ENCODE measurements around the gene BTBD7. TPM values are rescaled to one million over a fixed set of nuclear protein-coding genes. Genes with fewer than 3 reads are reported as not detected.

The BTBD7 gene
- total and polyA plus RNA-seq, 4 donors = 7.8 to 47.7 (median 19.4) TPM

DNA sequence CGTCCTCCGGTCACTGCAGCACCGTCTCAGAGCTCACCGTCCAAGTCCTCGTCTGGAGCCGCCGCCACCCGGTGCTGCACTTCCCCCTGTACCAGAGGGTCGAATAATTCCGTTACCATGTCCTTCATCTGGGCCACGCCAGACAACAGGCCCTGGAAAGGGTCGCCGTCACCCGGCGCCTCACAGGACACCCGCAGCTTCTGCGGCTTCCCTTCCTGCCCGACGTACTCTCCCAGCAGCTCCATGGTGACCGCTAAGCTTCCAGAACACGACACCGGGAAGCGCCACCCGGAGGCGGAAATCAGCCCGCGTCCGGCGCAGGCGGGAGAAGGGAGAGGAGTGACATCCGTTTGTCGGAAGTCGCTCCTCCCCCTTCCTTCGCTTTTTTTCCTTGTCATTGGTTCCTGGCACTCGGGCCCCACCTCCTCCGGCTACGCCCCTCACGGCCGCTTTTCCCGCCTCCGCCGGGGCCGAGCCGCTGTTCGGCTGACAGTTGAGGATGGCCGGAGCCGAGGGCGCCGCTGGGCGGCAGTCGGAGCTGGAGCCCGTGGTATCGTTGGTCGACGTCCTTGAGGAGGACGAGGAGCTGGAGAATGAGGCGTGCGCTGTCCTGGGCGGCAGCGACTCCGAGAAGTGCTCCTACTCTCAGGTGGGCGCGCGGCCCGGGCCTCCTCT, 125.9 kb downstream of the BTBD7 start, which contains the start of the genes GON7 and UBR7:
TSS of gene GON7 (minus strand) at position 273 of the 675 bp plus-strand sequence. CDS start at position 245, 28 bp downstream.
TSS of gene UBR7 (plus strand) at position 464 of the 675 bp plus-strand sequence. CDS start at position 500, 36 bp downstream.
- Histone ChIP-seq H3K4me1 (ENCODE audit: control insufficient read depth in 5 of 5, insufficient read depth in 5 of 5, low read length in 5 of 5) (peaks cover 5 to 24% (median 8%) of the 10 kb centered on the region in 5 donors), H3K36me3 (ENCODE audit: control insufficient read depth in 4 of 4, insufficient read depth in 4 of 4, low read length in 4 of 4) (peaks cover 0 to 4% (median 2%) of the 10 kb centered on the region in 4 donors), H3K4me3 (peak within 1 kb of the TSS; percentile 77), H3K27ac (ENCODE audit: low read depth in 1 of 2, low read length in 1 of 2) (peak within 1 kb of the TSS; percentile 94 to 96), H3K27me3 (ENCODE audit: control insufficient read depth in 3 of 3, insufficient read depth in 3 of 3, low read length in 2 of 3) (no peaks in the 10 kb centered on the region), H3K9me3 (ENCODE audit: control insufficient read depth in 4 of 4, insufficient read depth in 3 of 4, low read length in 3 of 4) (no peaks in the 10 kb centered on the region), H3K9ac (ENCODE audit: insufficient read depth in 1 of 2, low read length in 2 of 2) (peak within 1 kb of the TSS; percentile 41 to 80)
- peak; percentile 97 to 99 (median 98) for DNase-seq
- ATAC-seq (ENCODE audit: insufficient read depth, low FRiP score) = peak; percentile 97
- TF ChIP-seq, protein P1, sequence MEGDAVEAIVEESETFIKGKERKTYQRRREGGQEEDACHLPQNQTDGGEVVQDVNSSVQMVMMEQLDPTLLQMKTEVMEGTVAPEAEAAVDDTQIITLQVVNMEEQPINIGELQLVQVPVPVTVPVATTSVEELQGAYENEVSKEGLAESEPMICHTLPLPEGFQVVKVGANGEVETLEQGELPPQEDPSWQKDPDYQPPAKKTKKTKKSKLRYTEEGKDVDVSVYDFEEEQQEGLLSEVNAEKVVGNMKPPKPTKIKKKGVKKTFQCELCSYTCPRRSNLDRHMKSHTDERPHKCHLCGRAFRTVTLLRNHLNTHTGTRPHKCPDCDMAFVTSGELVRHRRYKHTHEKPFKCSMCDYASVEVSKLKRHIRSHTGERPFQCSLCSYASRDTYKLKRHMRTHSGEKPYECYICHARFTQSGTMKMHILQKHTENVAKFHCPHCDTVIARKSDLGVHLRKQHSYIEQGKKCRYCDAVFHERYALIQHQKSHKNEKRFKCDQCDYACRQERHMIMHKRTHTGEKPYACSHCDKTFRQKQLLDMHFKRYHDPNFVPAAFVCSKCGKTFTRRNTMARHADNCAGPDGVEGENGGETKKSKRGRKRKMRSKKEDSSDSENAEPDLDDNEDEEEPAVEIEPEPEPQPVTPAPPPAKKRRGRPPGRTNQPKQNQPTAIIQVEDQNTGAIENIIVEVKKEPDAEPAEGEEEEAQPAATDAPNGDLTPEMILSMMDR (IDR thresholded peaks at IDR 0.05; ENCODE audit: control extremely low read depth, extremely low read depth) = peak; percentile 14
- WGBS, 2 donors = 0% methylated on average over 65 of the region's 65 CpGs

DNA sequence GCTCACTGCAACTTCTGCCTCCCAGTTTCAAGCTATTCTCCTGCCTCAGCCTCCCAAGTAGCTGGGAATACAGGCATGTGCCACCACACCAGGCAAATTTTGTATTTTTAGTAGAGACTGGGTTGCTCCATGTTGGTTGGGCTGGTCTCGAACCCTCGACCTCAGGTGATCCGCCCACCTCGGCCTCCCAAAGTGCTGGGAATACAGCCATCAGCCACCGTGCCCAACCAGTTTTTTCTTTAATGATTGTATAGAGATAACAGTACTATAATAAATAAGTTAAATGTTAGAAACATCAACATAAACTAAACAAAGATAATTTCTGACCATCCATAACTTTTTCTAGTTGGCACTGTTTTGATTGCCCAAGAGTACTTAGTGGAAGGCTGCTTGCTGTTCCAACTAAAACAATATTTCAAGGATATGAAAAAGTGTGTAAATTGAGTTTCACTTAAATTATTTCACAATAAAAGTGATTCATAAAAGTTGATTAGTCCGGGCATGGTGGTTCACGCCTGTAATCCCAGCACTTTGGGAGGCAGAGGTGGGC, 131.6 kb downstream of the BTBD7 start:
- WGBS, 2 donors = 78 to 90% methylated on average over 7 of the region's 7 CpGs
- TF ChIP-seq, protein P1 (IDR thresholded peaks at IDR 0.05; ENCODE audit: control extremely low read depth, extremely low read depth) = no peak
- no peak for ATAC-seq (ENCODE audit: insufficient read depth, low FRiP score)

DNA sequence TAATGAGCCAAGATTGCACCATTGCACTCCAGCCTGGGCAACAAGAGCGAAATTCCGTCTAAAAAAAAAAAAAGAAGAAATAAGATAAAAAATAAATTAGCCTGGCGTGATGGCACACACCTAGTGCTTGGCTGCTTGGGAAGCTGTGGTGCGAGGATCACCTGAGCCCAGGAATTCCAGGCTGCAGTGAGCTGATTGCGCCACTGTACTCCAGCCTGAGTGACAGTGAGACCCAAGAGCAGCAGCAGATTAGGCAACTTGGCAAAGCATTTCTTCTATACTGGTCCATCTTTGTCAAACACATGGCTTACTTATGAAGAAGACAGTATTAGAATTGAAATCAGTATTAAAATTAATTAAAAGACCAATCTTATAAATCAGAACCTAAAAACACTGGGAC, 132.3 kb downstream of the BTBD7 start:
- no peaks in the 10 kb centered on the region for H3K9me3 ChIP-seq (ENCODE audit: control insufficient read depth in 4 of 4, insufficient read depth in 3 of 4, low read length in 3 of 4)
- DNase-seq (no peak), ATAC-seq (ENCODE audit: insufficient read depth, low FRiP score) (peak; percentile 41)
- TF ChIP-seq, protein P1 (IDR thresholded peaks at IDR 0.05; ENCODE audit: control extremely low read depth, extremely low read depth) = no peak
- WGBS, 2 donors = 73 to 84% methylated on average over 5 of the region's 5 CpGs
- H3K27me3 ChIP-seq (ENCODE audit: control insufficient read depth in 3 of 3, insufficient read depth in 3 of 3, low read length in 2 of 3) = no peaks in the 10 kb centered on the region
- H3K36me3 ChIP-seq (ENCODE audit: control insufficient read depth in 4 of 4, insufficient read depth in 4 of 4, low read length in 4 of 4) = peaks cover 0 to 2% (median under 1%) of the 10 kb centered on the region in 4 donors
- no peak overlapping the region for H3K9ac ChIP-seq (ENCODE audit: insufficient read depth in 1 of 2, low read length in 2 of 2)
- peaks cover 0 to under 1% (median 0%) of the 10 kb centered on the region in 5 donors for H3K4me1 ChIP-seq (ENCODE audit: control insufficient read depth in 5 of 5, insufficient read depth in 5 of 5, low read length in 5 of 5)
- no peak overlapping the region for H3K27ac ChIP-seq (ENCODE audit: low read depth in 1 of 2, low read length in 1 of 2)
- no peak overlapping the region for H3K4me3 ChIP-seq

More for the DNA sequence above, 131.6 kb downstream of the BTBD7 start:
- Histone ChIP-seq H3K9ac (ENCODE audit: insufficient read depth in 1 of 2, low read length in 2 of 2) (no peak overlapping the region), H3K4me3 (no peak overlapping the region), H3K36me3 (ENCODE audit: control insufficient read depth in 4 of 4, insufficient read depth in 4 of 4, low read length in 4 of 4) (peaks cover 0 to 2% (median under 1%) of the 10 kb centered on the region in 4 donors), H3K9me3 (ENCODE audit: control insufficient read depth in 4 of 4, insufficient read depth in 3 of 4, low read length in 3 of 4) (no peaks in the 10 kb centered on the region), H3K27me3 (ENCODE audit: control insufficient read depth in 3 of 3, insufficient read depth in 3 of 3, low read length in 2 of 3) (no peaks in the 10 kb centered on the region), H3K4me1 (ENCODE audit: control insufficient read depth in 5 of 5, insufficient read depth in 5 of 5, low read length in 5 of 5) (peaks cover 0 to 7% (median 5%) of the 10 kb centered on the region in 5 donors), H3K27ac (ENCODE audit: low read depth in 1 of 2, low read length in 1 of 2) (no peak overlapping the region)
- DNase-seq = no peak

Data from lung (tissue), 12 donors.